Amniotic stem cell (primary cell): ENCODE results near the gene ARL17B.
"Not testable (repeated sequence)": the region's sequence is repeated elsewhere in the genome, so short reads cannot be mapped to it uniquely, and the experiment has no call there.

Experiments
- DNase-seq: peaks from one replicate; lab custom pipeline; 2025; lab: John Stamatoyannopoulos, UW

Gene ARL17B

GRCh38 chr17:46249153-46249552 lies 112.4 kb downstream of the ARL17B start:
- not testable (repeated sequence) for DNase-seq

- DNase-seq, result not testable (repeated sequence)
Measured at GRCh38 chr17:46244949-46245768, 116.4 kb downstream of the ARL17B start.

GRCh38 chr17:46244339-46244913 lies 117.1 kb downstream of the ARL17B start:
- not testable (repeated sequence) for DNase-seq

- not testable (repeated sequence) for DNase-seq
Measured at GRCh38 chr17:46243928-46244327, 117.6 kb downstream of the ARL17B start.

GRCh38 chr17:46243505-46243904 lies 118.1 kb downstream of the ARL17B start:
- DNase-seq, result not testable (repeated sequence)

GRCh38 chr17:46231359-46231758 lies 130.2 kb downstream of the ARL17B start:
- not testable (repeated sequence) for DNase-seq

GRCh38 chr17:46225274-46225794 lies 136.2 kb downstream of the ARL17B start:
- peak; percentile 94 for DNase-seq

GRCh38 chr17:46224864-46225263 lies 136.7 kb downstream of the ARL17B start:
- not testable (repeated sequence) for DNase-seq
